GM19099 (cell line): ENCODE measurements around the gene NXPE1.

Source experiments
- POLR2A ChIP-seq: IDR thresholded peaks from 3 replicates; pipeline ENCODE4 v1.6.1; 2011; ENCODE audit warnings: low read depth; ENCODE audit not compliant: insufficient read length; ENCODE audit errors: extremely low read depth

Gene NXPE1

GRCh38 chr11:114559425-114560310 is at the start of gene NXPE1:
NXPE1 (minus strand) TSS chr11:114559881; CDS start chr11:114551201, 8,680 bp downstream.
- no peak for TF ChIP-seq POLR2A

- no peak for TF ChIP-seq POLR2A
Observed at GRCh38 chr11:114609429-114609828, 49.7 kb upstream of the NXPE1 start.

DNA sequence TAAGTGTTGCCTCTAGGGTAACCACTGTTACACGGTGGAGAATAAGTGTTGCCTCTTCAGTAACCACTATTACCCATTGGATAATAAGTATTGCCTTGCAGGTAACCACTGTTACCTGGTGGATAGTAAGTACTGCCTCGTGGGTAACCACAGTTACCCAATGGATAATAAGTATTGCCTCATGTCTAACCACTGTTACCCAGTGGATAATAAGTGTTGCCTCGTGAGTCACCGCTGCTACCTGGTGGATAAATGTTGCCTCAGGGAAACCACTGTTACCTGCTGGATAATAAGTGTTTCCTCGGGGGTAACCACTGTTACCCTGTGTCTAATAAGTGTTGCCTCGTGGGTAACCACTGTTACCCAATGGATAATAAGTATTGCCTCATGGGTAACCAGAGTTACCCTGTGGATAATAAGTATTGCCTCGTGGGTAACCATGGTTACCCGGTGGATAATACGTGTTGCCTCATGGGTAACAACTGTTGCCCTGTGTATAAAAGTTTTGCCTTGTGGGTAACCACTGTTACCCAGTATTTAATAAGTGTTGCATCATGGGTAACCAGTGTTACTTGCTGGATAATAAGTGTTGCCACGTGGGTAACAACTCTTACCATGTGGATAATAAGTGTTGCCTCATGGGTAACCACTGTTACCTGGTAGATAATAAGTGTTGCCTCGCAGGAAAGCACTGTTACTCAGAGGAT is 48.2 kb upstream of the NXPE1 start:
- no peak for TF ChIP-seq POLR2A

DNA sequence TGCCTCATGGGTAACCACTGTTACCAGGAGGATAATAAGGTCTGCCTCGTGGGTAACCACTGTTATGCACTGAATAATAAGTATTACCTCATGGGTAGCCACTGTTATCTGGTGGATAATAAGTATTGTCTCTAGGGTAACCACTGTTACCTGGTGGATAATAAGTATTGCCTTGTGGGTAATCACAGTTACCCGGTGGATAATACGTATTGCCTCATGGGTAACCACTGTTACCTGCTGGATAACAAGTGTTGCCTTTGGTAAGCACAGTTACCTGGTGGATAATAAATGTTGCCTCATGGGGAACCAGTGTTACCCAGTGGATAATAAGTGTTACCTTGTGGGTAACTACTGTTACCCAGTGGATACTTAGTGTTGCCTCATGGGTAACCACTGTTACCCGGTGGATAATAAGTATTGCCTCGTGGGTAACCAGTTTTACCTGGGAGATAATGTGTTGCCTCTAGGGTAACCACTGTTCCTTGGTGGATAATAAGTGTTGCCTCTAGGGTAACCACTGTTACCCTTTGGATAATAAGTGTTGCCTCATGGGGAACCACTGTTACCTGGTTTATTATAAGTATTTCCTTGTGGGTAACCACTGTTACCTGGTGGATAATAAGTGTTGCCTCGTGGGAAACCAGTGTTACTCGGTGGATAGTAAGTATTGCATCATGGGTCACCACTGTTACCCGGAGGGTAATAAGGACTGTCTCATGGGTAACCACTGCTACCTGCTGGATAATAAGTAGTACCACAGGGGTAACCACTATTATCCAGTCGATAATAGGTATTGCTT is 46.5 kb upstream of the NXPE1 start:
- no peak for TF ChIP-seq POLR2A

DNA sequence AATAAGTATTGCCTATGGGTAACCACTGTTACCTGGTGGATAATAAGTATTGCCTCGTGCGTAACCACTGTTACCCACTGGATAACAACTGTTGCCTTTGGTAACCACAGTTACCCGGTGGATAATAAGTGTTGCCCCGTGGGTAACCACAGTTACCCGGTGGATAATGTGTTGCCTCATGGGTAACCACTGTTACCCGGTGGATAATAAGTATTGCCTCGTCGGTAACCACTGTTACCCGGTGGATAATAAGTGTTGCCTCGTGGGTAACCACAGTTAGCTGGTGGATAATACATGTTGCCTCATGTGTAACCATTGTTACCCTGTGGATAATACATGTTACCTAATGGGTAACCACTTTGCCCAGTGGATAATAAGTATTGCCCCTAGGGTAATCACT is 45.7 kb upstream of the NXPE1 start:
- TF ChIP-seq POLR2A = no peak

GRCh38 chr11:114604886-114605285 is 45.2 kb upstream of the NXPE1 start:
- no peak for TF ChIP-seq POLR2A

DNA sequence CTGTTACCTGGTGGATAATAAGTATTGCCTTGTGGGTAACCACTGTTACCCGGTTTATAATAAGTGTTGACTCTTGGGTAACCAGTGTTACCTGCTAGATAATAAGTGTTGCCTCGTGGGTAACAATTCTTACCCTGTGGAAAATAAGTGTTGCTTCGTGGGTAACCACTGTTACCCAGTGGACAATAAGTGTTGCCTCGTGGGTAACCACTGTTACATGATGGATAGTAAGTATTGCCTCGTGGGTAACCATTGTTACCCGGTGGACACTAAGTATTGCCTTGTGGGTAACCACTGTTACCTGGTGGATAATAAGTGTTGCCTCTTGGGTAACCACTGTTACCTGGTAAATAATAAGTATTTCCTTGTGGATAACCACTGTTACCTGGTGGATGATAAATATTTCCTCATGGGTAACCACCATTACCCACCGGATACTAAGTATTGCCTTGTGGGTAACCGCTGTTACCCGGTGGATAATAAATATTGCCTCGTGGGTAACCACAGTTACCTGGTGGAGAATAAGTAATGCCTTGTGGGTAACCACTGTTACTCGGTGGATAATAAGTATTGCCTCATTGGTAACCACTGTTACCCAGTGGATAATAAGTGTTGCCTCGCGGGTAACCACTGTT is 44.6 kb upstream of the NXPE1 start:
- no peak for TF ChIP-seq POLR2A

- TF ChIP-seq POLR2A = no peak
Observed at GRCh38 chr11:114598461-114598860, 38.8 kb upstream of the NXPE1 start.

DNA sequence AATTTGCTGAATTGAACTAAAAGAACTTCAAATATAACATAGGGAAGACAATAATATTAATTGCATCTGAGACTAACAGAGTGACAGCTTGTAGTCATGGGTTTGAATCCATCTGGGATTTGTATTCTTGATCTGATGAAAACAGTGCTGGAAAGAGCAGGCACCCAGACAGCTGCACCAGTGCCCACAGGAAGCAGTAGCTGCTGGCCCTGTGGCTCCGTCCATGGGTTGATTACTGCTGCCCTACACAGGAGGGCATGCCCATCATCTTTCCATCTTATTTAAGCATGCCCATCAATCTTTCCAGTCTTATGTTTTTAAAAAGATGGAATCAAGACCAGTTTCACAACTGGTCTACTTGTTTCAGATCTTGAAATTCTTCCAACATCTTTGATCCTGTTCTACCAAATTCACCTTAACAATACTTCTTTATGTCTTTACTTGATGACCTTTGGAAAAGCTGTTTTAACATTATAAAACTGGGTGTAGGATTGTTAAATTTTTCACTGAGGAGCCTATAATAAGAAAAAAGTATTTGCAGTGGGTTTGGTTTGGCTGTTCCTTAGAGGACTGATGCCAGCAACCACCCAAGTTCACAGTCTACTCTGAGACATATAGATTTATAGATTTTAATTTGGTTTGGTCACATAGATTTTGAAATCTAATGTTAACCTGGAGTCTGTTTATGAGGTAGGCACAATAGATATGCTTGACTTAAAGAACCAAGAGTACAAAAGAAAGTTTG is 36.7 kb upstream of the NXPE1 start:
- no peak for TF ChIP-seq POLR2A

DNA sequence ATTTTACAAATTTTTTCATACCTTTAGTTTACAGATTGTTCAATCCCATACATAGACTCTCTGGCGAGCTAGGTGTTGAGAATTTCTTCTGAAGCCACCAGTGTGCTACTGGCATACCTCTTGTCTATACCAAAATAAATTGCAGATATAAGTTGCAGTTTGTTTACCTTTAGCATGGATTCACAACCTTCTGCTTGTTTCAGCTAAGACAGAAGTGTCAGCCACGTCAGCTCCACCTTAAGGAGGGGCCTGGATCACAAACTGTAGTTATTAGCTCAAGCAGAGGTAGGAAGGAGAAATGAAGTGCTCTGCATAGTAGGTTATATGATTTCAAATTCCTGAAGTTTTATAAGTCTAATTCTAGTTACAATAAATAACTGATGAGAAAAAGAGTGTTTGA is 35.9 kb upstream of the NXPE1 start, which contains the start of gene NXPE4:
NXPE4 (minus strand) TSS at position 216 of the 400 bp plus-strand sequence. CDS start 1,027 bp downstream, outside the sequence.
- no peak for TF ChIP-seq POLR2A

DNA sequence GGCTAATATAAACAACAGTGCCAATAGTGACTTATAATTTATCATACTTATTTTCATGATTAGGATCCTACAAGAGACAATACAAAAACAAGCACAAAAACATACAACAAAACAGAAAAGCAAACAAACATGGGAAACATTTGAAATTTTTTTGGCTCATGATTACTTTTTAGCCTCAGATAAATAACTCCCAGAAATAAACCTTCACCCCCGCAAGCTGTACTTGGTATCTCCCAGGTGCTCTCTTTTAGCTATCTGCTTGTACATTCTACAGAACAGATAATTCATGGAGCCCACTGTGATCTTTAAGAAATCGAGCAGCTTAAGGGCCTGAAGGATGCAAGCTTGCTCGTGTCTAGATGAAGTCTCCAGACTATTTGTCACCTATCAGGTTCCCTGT is 35.0 kb upstream of the NXPE1 start:
- TF ChIP-seq POLR2A = no peak

DNA sequence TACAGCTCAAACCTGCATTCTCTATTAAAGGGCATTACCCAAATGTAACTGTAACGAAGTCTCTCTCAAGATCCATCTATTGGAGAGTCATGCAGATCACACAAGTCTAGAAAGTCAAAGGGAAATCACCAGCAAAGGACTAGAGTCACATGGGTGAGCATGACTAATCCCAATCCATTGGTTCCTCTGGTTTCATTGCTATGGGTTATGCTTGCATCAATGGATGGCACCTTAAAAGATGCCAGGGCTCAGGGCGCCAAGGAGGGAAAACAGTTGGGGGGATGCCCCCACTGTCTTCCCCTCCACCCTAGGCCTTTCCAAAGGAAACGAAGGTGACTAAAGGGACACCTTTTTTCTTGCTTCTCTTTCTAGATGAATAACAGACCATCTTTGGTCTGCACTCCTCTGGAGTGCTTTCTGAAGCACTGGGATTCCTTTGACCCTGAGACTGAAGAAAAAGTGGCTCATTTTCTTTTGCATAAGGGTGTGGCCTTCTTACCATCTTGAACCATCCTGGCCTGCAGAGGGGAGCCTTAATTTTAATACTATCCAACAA is 27.8 kb upstream of the NXPE1 start:
- TF ChIP-seq POLR2A = no peak

DNA sequence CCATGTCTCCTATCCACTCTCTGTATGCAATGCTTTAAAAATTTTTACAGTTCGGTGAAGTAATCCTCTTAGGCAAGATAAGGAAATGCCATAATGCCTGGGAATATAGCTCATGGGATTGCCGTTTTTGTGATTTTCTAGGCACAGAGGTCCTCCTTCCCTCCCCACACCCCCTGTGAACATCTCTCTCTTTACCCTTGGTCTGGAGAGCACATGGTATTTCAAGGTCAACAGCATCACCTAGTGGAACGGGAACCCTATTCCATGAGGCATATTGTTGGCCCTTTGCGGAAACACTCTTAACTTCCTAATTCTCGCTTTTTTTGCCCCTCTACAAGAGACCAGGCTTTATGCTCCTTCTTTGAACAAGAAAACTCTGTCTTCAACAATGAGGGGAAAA is 27.1 kb upstream of the NXPE1 start:
- no peak for TF ChIP-seq POLR2A

DNA sequence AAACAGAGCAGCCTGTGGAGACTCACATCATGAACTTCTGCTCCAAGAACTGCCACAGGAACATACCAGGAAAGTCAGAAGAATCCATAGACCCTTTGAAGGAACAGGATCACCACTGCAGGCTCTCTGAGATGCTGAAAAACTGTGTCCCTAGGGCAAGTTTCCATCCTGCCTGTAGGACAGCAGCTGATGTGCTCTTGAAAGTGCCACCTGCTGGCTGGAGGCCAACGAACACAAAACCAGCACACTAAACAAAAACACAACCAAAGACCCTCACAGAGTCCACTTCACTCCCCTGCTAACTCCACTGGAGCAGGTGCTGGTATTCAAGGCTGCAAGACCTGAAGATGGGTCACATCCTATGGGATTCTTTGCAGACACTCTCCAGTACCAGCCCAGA is 12.0 kb upstream of the NXPE1 start:
- TF ChIP-seq POLR2A = no peak
